GM21367 (cell line): Measurements from ENCODE around the gene TUB.

Experiments used
- ATAC-seq: cut with Tn5 transposase; IDR thresholded peaks from one replicate; pipeline ENCODE4 v1.9.1; 2021; ENCODE audit not compliant: unreplicated experiment

The TUB gene

DNA sequence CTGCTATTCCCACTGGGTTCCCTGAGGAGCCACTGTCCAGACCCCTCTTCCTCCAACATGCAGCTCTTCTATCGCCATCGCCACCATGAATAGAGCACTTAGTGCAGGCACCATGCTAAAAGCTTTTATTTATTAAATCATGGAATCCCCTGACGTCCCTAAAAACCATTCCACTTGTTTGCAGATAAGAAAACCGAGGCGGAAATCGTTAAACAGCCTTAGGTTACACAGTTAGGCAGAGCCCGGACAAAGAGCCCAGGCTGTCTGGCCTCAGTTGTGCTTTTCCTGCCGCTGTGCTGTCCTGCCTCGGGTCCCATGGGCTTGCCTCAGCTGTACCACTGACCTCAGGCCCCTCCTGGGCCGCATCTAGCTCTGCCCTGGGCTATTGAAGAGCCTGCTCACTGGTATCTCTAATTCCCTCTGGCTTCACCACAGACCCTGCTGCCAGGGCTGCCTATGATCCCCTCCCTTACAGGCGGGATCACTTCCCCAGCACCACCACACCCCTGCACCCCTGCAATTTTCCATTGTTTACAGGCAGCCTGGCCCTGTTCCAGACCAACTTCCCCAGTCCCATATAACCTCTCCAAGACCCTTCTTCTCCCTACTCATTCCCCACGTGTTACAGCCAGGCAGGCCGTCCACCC, 13.0 kb upstream of the TUB start:
- ATAC-seq = no peak

DNA sequence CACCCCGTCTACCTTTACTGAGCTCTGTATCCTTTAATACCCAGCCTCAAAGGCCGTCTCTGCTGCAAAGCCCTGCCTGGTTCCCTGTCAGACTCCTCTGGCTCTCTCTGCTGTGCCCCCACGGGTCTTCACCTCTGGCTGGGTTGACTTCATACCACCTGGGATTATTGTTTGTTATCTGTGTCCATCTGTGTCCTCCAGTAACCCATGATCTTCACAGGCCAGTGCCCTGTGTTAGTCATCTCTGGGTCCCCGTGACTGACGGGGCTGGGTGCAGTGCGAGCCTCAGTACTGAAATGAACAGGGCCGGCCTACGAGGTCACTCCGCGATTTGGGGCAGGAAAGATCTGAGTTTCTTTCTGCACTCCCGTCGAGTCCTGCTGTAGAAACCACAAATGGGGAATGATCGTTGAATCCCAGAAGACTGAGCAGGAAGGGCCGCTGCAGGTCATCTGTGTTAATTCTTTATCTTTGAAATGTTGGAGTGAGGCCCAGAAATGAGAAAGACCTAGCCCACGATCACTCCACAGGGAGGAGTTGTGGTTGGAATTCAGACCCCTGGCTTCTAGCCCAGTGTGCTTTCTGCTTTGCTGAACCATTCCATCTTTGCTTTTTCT, 12.3 kb upstream of the TUB start:
- no peak for ATAC-seq

GRCh38 chr11:8069771-8070170, 11.2 kb upstream of the TUB start:
- ATAC-seq = no peak

- peak; percentile 76 for ATAC-seq
Observed at GRCh38 chr11:8070417-8071115, 10.4 kb upstream of the TUB start.

DNA sequence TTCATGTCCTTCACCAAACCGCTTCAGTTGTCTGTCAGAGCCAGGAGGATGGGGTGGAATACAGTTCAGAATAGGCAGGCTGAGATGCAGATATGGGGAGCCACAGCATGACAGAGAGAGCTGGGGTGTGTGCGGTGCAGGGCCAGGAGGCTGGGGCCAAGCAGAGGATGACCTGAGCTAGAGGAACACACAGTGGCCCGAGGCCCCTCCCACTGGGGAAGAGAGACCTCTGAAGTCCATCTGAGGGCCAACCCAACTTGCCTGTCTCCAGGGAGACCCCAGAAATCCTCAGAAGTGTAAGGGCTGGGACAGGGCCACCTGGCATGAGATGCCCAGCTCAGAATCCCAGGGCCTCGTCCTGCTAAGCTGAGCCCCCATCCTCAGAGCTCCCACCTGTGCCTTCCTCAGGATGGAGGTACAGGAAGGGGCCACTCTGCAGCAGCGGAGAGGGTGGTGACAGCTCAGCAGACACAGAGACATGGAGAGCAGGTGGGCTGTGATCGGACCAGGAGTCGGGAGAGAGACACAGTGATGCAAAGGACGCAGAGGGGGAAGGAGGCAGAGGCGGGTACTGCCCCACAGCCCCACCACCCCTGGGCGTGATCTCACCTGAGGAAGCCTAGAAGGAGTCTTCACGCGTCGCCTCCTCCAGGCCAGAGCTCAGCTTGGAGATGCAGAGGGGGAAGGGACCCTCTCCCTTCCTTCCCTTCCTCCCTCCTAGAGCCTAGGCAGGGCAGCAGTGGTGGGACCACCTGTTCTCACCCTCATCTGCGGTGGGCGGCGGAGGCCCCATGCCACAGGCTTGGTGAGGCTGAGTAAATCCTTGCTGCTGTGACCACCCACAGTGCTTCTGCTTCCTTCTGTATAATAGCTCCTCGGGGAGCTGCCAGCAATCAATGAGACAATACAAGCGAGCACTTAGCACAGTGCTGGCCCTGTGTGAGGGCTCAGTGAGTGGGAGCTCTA, 9.1 kb upstream of the TUB start:
- no peak for ATAC-seq

DNA sequence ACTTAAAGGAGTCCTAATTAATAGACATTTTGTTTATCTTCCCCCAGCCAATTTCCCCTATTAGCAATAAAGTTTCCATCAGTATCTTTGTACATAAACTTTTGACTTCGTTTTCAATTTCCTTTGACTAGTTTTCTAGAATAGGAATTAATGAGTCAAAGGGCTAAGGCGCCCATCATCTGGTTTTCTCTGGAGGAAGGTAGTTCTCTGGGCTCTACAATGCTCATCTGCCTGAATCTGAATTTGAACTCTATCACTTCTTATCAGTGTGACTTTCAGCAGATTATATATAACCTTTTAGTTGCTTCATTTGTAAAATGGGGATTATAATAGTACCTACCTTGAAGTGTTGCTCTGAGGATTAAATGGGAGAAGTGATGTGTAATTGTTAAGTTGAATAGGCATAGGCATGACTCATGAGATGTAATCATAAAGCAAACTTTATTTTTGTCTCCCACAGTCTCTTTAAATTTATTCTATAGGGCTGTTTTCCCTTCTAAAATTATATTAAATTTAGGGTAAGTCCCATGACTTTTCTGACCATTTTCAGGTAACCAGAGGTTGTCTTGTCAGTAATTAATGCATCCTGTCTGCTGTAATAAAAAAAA, 5.8 kb upstream of the TUB start:
- no peak for ATAC-seq

GRCh38 chr11:8079111-8079675, 1.8 kb upstream of the TUB start:
- no peak for ATAC-seq

- ATAC-seq = no peak
Observed at GRCh38 chr11:8080069-8080670, 841 bp upstream of the TUB start.

GRCh38 chr11:8081591-8082250, 710 bp downstream of the TUB start:
- no peak for ATAC-seq

DNA sequence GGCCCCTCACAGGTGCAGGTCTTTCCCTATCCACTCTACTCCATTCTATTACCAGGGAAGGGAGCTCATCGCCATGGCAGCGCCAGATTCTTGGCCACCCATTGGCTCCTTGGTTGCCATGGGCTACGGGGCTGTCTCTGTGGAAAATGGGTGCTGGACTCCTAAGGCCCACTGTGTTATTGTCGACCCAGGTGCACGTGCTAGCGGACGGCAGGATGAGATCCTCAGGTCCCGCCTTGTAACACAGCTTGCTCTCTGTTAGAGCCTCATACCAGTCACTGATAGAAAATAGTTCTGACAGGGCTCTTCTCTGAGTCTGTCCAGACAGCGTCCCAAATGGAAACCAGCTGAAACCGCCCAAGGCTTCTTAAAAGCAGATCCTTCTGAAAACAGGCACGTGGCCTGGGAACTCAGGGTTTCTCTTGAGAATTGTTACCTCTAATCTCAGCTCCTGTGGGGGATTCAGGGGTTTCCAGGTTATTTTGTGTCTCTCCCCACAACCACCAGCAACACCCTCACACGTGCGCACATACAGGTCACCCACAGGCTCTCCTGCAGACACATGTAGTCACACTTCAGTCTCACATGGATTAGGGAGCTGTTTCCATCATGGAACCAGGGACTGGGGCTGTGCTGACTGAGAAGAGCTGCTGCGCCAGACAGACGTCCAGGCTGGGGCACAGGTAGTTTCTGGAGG, 1.5 kb downstream of the TUB start:
- no peak for ATAC-seq

GRCh38 chr11:8083088-8083395, 2.0 kb downstream of the TUB start:
- ATAC-seq = no peak

GRCh38 chr11:8083871-8084281, 2.9 kb downstream of the TUB start:
- ATAC-seq = no peak

- no peak for ATAC-seq
Observed at GRCh38 chr11:8084352-8084751, 3.3 kb downstream of the TUB start.

- ATAC-seq = no peak
Observed at GRCh38 chr11:8085011-8085645, 4.1 kb downstream of the TUB start.

- ATAC-seq = no peak
Observed at GRCh38 chr11:8086001-8086479, 5.0 kb downstream of the TUB start.

GRCh38 chr11:8086571-8086970, 5.6 kb downstream of the TUB start:
- no peak for ATAC-seq

- no peak for ATAC-seq
Observed at GRCh38 chr11:8087185-8087584, 6.2 kb downstream of the TUB start.

GRCh38 chr11:8087756-8088155, 6.7 kb downstream of the TUB start:
- no peak for ATAC-seq
